HG03460 (cell line): ENCODE results near the gene PPP1R10.
"Not testable (repeated sequence)": the region's sequence is repeated elsewhere in the genome, so short reads cannot be mapped to it uniquely, and the experiment has no call there.

Experiments used
- ATAC-seq: cut with Tn5 transposase; IDR thresholded peaks from one replicate; pipeline ENCODE4 v1.9.1; 2021; ENCODE audit not compliant: unreplicated experiment

The PPP1R10 gene

DNA sequence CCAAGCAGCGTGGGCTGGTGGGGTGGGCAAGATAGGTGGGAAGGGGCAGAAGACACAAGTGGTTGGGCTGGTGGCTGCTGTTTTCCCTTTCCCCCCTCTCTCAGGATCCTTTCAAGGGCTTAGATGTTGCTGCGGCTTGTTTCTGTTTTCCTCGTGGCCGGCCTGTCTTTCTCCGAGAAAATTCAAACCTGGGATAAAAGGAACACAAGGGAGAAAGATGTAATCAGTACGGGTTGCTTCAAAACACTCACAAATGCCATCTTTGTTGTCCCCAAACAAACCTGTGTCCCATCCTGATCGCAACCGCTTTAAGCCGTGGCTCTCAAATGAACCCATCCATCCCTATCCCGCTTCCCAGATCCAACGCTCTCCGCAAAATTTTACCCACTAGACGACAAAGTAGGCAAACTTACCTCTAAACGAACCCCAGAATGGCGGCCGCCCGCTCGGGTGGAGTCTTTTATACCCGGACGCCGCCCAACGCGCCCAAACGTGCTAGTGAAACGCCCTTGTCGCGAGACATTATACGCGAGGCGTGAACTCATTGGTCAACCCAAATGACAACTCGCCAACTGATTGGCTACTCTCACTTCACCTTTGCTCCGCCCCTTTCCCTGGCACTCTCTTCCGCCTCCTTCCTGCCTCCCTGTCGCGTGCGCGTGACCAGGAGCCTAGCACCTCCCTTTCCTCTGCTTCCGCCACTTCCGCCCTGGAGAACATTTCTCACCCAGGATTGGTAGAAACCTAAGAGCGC is at the start of gene PPP1R10:
TSS of gene PPP1R10 (minus strand) at position 433 of the 754 bp plus-strand sequence. CDS start 7,299 bp downstream, outside the sequence.
- ATAC-seq = peak; percentile 77

DNA sequence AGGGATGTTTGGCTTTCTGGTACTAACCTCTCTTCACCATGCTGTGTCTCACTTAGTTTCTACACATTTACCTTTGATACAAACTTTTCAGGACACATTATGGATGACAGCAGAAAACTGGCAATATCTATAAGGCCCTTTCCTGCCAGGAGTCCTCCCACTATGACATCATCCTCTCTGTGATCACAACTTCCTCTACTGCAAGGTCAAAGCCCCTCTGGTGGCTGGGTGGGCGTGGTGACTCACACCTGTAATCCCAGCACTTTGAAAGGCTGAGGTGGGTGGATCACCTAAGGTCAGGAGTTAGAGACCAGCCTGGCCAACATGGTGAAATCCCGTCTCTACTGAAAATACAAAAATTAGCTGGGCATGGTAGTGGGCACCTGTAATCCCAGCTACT is 49.3 kb upstream of the PPP1R10 start:
- not testable (repeated sequence) for ATAC-seq

DNA sequence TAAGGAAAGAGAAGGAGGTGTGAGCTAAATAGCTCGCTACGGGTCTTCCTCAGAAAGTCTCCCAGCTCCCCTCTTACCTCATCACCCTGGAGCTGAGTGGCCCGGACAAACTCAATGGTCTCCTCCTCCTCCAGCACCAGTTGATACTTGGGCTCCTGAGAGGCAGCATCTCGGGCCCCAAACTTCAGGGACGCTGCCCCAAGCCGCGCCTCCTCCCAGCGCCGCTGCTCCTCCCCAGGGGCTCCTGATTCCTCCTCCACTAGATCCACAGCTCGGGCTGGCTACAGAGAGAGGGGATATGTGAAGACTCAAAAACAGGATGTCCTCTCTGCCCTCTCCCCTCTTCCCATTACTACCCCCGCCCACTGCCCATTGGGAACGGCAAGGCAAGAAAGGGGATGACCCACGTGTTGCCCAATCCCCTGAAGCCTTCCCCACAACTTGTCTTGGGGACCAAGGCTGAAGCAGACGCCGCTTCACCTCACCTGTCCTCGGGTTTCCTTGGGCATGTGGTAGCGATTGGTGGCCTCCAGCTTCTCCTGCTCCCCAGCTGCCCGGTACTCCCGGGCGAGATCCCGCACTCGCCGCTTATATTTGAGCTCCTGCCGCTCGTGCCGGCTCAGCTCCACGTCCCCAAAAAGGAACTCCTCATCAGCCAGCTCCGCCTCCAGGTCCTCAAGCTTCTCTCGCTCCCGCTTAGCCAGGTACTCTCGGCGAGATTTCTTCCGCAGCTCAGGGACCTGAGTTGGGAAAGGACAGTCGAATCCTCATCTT is 48.1 kb upstream of the PPP1R10 start:
- ATAC-seq = no peak

DNA sequence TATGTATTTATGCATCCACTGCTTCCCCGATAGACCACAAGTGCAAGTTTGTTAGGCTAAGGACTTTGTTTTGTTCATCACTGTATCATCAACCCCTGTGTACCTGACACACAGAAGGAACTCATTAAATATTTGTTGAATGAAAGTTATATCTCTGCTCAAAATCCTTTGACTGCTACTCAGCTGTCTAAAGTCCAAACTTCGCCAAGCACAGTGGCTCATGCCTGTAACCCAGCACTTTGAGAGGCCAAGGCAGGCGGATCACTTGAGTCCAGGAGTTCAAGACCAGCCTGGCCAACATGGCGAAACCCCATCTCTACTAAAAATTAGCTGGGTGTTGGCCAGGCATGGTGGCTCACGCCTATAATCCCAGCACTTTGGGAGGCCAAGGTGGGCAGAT is 40.9 kb upstream of the PPP1R10 start:
- not testable (repeated sequence) for ATAC-seq

DNA sequence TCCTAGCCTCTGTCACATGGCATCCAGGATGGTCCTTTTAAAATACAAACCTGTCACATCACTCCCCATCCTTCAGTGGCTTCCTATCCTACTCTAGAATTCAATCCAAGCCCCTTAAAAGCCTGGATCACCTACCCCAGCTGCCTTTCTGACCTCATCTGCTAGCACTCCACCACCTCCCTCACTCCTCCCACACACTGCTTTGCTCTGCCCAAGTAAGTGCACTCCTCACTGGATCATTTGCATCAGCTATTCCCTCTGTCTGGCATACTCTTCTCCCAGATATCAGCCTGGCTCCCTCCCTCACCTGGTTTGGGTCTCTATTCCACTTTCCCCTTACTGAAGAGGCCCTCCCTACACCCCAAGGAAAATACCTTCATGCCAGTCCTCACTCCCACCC is 40.4 kb upstream of the PPP1R10 start:
- no peak for ATAC-seq

DNA sequence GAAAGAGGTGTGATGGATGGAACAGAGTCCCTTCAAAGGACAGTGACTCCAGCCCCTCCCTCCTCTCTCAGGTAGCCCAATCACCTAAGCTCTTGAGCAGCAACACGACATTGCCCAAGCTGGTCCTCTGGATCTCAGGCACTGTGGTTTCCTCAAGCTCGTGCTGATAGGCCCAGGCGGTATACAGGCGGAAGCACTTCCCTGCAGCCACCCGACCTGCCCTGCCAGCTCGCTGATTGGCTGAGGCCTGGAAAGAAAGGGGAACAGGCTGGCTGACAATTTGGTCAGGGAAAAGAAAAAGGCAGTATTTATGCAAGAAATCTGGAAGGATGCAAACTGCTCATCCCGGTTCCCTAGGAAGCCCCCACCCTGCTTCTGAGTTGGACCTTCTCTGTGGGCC is 39.5 kb upstream of the PPP1R10 start:
- no peak for ATAC-seq

DNA sequence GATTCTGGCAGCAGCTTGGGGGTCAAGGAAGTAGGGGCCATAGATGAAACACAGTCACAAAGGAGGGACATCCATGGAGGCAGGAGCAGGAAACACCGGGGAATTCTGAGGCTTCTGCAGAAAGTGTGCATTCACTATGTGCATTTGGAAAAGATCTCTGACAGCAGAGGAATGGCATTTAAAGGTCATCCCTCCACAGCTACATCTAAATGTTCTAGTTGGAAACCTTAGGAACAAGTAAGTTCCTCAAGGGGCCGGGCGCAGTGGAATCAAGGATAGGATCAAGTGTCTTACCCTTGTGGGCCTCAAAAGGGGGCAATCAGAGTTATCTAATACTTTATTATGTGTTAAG is 38.7 kb upstream of the PPP1R10 start:
- no peak for ATAC-seq

DNA sequence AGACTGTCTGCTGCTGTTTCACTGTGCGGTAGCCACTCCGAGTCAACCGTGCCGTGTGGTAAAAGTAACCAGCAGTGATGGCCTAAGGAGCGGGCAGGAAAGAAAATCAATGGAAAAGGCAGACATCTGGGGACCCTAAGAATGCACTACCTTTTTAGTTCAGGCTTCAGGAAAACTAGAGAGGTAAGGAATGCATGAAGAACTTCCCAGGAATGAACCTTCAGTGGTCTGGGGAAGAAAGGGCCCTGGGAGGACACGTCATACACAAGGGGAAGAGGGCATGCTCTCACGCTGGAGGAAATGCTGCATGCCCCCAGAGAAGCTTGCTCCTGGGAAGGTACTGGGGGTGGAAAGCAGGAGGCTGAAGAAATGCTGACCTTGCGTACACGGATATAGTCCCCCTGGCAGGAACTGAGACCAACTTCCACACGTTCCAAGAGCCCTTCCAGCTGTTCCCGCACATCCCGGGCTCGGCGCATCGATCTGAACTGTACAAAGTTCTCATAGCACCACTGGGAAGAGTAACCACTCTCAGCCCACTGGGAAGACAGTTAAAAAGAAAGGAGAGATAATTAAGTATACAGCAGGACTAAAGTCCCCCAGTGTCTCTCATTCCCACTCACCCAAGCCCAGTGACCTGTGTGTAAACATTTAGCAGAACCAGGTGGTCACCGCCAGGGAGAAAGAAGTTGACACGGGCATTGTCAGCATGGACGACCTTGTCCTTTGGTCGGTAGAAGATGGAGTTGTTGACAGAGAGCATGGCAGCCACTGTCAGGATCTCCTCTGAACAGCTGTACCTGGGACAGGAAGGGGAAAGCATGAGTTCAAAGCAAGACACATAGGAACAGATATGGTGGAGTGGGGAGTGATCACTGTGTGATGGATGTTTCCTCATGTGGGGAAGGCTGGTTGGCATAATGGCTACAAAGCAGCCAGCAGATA is 38.0 kb upstream of the PPP1R10 start:
- no peak for ATAC-seq

DNA sequence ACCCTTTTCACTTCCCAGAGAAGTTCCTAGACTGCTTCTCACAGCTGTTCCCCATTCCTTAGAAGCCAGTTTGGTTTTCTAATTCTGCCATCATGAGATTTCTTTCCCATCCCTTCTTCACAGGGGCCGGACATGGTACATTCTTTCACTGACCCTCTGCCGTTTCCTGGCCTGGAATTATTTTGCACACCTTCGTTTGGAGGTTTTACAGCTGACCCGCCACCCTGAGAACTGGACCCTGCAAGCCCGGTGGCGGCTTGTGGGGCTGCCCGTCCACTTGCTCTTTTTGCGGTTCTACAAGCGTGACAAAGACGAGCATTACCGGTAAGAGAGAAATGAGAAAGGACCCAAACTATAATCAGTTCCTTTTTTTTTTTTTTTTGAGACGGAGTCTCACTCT is 34.1 kb upstream of the PPP1R10 start:
- no peak for ATAC-seq

DNA sequence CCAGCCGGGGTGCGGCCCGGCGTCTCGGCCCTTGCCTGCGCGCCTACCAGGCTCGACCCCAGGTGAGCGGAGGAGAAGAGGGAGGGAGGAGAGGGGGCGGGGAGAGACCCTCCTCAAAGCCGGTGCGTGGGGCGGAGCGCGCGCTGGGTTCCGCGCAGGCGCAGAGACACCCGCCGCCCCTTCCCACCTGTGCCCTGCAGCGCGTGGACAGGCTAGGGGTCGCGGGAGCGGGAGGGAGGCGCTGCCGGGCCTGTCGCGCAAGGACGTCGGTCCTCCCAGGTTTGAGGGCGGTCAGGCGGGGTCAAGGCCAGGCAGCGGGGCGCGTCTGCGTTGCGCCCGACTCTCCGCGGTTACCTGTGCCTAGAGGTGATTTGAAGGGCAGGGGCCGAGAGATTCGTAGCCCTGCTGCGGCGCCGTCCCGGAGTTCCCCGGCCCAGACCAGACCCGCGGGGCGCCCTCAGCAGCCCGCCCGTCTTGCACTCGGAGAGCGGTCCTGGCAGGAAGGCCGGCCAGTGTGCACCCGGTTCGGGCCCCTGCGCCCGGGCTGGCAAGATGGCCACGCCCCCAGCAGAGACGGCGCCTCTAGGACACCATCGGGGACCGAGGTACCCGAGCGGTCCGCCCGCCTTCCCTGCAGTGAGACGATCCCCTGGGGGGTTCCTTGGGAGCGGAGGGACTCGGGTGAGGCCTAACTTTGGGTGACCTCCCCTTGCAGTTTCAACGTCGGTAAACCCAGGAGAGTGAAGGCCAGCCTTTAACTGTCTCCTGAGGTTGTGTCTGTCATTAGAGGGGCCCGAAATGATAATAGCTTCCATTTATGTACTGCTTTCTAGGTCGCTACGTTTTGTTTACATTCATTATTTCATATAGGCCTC is 30.4 kb upstream of the PPP1R10 start:
- ATAC-seq = peak; percentile 55

DNA sequence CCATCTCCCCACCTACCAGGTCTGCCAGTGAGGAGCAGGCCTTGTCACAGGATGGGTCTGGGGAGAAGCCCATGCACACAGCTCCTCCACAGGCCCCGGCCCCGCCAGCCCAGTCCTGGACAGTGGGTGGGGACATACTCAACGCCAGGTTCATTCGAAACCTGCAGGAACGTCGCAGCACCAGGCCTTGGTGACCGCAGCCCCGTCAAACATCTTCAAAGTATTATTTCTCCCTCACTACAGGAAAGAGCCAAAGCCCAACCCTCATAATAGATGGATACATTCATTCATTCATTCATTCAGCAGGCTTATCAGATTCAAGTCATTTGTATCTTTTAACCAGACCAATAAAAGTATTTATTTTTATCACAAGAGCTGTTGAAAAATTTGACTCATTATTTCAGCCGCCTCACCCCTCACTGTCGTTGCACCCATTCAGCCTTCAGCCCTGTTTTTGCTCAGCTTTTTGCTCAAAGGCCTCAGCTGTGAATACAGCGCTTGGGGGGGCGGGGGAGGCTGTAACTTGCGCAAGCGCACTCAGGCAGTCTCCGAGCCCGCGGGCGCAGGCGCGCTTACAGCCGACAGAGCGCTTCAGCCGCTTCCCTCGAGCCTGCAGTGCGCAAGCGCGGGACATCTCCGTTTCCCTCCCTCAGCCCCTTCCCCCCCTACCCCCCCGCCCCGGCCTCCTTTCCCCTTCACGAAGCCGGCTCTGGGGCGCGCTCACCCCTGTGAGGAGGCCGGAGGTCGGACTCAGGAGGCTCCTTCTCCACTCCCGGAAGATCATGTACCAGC is 29.6 kb upstream of the PPP1R10 start, which contains the start of gene C6orf136:
TSS of gene C6orf136 (plus strand) at position 684 of the 792 bp plus-strand sequence. CDS start at position 783, 99 bp downstream.
- peak; percentile 44 for ATAC-seq

DNA sequence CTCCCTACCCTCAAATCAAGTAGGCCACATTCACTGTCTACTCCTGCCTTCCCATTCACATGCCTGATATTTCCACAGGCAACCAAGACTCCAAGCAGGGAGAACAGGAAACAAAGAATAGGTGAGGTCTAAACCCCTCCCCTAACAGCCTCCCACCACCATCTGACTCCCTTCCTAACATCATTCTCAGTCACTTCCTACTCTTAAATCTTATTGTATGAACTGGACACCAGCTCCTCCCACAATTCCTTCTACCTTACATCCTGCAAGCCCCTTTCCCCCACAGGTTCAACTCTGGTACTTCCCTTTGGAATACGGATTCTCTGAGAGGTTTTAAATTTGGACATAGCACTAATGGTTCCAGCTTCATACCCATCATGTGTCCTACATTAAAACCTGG is 28.9 kb upstream of the PPP1R10 start:
- ATAC-seq = no peak

DNA sequence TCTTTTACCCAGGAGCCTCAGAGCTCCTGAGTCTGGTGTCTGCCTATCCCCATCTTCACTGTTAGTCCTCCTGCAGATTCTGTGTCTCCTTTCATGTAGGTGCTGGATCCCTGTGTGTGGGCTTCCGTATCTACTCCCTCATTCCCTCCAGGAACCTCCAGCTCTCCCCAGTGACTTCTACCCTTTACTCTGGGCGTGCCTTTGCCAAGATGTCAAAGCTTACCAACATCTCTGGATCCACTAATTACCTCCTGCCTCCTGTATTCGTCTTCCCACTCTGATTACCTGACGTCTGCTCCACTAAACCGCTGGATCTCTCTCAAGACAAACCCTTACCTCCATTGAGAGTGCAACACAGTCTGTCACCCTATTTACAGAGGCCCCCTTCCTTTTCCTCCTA is 27.7 kb upstream of the PPP1R10 start:
- no peak for ATAC-seq

DNA sequence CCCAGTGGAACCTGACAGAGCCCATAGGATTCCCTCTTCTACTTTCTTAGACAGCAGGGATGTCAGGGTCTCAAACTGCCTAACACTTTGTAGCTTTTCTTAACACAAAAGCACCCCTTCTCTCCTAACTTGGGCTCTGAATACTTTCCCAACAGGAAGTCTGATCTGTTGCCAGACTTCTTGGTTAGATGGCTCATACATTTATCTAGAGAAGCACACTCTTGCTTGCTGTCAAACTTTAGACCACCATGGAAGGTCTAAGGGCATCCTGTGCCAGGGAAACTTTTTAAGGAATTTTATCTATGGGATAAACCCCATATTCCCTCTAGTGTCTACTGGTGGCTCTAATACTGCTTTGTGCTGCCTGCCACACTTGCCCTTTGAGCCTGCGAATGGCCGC is 26.6 kb upstream of the PPP1R10 start:
- no peak for ATAC-seq

DNA sequence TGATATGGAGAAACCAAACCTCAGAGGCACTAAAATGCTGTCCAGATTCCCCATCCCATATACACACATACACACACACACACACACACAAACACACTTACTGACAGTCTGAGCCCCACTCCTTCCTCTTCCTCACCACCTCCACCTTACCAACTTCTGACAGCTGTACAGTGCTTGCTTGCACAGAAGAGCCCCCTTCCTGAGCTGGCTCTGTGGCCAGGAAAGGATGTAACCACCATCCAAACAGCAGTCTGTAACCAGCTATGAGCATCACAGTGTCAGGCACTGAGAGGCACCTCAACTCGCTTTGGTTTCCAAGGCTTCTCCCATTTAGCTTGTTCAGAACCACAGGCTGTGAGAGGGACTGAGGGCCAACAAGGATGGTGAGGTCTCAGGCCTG is 24.0 kb upstream of the PPP1R10 start:
- ATAC-seq = no peak

DNA sequence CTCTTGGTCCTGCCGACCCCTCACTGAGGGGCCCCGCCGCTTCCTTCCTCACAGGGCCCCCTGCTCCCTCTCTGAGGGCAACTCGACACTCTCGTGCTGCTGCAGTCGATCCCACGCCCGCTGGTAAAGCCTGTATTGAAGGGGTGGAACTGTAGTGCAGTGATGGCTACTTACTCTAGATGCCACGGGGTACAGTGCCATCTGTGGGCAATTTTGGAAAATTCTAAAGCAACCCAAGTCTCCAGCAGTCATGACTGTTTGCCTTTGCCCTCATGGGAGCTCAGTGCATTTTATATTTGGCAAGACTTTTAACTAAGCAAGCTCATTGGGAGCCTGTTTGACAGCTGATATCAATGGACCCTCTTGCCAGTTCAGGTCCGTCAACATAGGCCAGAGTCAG is 23.4 kb upstream of the PPP1R10 start:
- ATAC-seq = no peak

DNA sequence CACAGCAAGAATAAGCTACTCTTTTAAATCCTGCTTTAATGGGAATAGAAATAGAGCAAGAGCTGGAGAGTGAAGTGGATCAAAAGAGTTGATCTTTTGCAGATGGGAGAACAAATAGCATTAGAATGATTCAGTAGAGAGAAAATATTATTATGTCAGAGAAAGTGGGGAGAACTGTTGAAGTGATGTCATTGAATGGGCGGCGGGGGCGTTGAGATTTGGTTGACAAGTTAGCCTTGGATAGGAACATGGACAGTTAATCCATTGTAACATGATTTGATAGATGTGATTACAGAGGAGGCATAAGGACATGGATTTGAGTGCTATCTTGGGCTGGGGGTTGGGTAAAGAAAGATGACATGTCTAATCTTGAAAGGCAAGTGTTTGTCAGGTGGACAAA is 18.8 kb upstream of the PPP1R10 start:
- no peak for ATAC-seq

DNA sequence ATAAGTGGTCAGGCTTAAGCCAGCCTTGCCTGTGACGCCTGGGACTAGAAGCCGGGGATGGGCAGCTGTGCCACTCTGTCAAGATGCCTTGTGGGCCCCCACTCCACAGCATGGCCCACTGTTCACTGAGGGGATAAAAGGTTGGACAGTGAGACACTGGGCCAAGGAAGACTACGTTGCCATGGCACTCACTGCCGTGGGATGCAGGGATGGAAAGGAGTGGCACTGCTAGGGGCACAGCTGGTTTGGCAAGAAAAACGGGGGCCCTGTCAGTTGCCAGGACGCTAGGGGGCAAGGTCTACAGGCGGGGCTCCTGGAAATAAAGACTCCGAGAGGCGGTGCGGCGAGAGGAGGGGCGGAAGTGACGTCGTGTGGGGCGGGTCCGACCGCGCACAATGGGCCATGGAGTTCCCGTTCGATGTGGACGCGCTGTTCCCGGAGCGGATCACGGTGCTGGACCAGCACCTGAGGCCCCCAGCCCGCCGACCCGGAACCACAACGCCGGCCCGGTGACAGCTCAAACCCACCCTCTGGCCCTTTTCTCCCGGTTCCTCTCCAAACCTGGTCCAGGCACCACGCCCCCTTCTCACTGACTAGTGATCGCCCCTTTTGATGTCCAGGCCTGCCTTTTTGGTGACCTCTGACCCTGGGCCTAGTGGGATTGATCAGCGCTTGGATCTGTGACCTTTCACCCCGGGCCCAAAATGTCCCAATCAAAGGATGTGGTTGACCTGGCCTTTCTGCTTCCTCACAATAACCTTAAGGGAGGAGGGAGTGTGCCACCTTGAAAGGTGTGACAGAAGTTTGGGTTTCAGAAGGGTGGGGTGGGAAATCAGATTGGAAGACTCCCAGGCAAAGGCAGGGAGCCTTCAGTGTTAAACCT is 9.7 kb upstream of the PPP1R10 start, which contains the start of gene ATAT1:
TSS of gene ATAT1 (plus strand) at position 391 of the 883 bp plus-strand sequence.
- ATAC-seq = peak; percentile 81
